Parathyroid adenoma (tissue), 2 donors: ENCODE results near the gene ADAD2.

Experiments
- H2AFZ ChIP-seq: fragments of 300-600 bp; sonication (generic); one replicate; pipeline ENCODE4 v1.7.0; 2017; ENCODE audit warnings: antibody characterized with exemption, mild to moderate bottlenecking
- H3K27ac ChIP-seq: fragments of 300-600 bp; sonication (generic); one replicate; pipeline ENCODE4 v1.7.0; 2017
- H3K27me3 ChIP-seq: fragments of 300-600 bp; sonication (generic); one replicate; pipeline ENCODE4 v1.7.0; 2017; ENCODE audit warnings: low read length; ENCODE audit not compliant: control insufficient read depth, insufficient read depth
- H3K36me3 ChIP-seq: fragments of 300-600 bp; sonication (generic); one replicate; pipeline ENCODE4 v1.7.0; 2017; ENCODE audit warnings: low read length; ENCODE audit not compliant: control insufficient read depth, insufficient read depth
- H3K4me1 ChIP-seq: fragments of 300-600 bp; sonication (generic); one replicate; pipeline ENCODE4 v1.7.0; 2017; ENCODE audit warnings: control low read depth
- H3K4me2 ChIP-seq: fragments of 300-600 bp; sonication (generic); one replicate; pipeline ENCODE4 v1.7.0; 2017; ENCODE audit warnings: low read length
- H3K4me3 ChIP-seq: fragments of 300-600 bp; sonication (generic); one replicate; pipeline ENCODE4 v1.7.0; 2017; ENCODE audit warnings: low read depth, low read length
- H3K79me2 ChIP-seq: fragments of 300-600 bp; sonication (generic); one replicate; pipeline ENCODE4 v1.7.0; 2017; ENCODE audit warnings: control low read depth
- H3K9ac ChIP-seq: fragments of 300-600 bp; sonication (generic); one replicate; pipeline ENCODE4 v1.7.0; 2017; ENCODE audit warnings: mild to moderate bottlenecking
- H3K9me3 ChIP-seq: fragments of 300-600 bp; sonication (generic); one replicate; pipeline ENCODE4 v1.7.0; 2017; ENCODE audit warnings: low read length; ENCODE audit not compliant: control insufficient read depth
- CTCF ChIP-seq: fragments of 300-600 bp; sonication (generic); IDR thresholded peaks from one replicate; pipeline ENCODE4 v1.7.0; 2017; ENCODE audit warnings: antibody characterized with exemption, mild to moderate bottlenecking
- donor health status: primary hyperparathyroidism.

The ADAD2 gene

GRCh38 chr16:84144859-84145639 lies 45.9 kb upstream of the ADAD2 start, which contains the start of the genes DNAAF1 and HSDL1:
TSS of gene DNAAF1 (plus strand) at chr16:84145308. CDS start at chr16:84145441, 133 bp downstream.
TSS of gene HSDL1 (minus strand) at chr16:84145177. CDS start at chr16:84131321, 13,856 bp downstream.
- Histone ChIP-seq H3K79me2 (peaks cover 2% of the 10 kb centered on the region), H3K4me2 (peak within 1 kb of the TSS; percentile 98), H3K27me3 (no peaks in the 10 kb centered on the region), H3K36me3 (no peaks in the 10 kb centered on the region), H2AFZ (peak within 1 kb of the TSS; percentile 97), H3K4me3 (peak within 1 kb of the TSS; percentile 73), H3K27ac (peak within 1 kb of the TSS; percentile 47), H3K4me1 (no peaks in the 10 kb centered on the region), H3K9me3 (no peaks in the 10 kb centered on the region), H3K9ac (peak within 1 kb of the TSS; percentile 24)
- peak; percentile 15 for TF ChIP-seq CTCF

DNA sequence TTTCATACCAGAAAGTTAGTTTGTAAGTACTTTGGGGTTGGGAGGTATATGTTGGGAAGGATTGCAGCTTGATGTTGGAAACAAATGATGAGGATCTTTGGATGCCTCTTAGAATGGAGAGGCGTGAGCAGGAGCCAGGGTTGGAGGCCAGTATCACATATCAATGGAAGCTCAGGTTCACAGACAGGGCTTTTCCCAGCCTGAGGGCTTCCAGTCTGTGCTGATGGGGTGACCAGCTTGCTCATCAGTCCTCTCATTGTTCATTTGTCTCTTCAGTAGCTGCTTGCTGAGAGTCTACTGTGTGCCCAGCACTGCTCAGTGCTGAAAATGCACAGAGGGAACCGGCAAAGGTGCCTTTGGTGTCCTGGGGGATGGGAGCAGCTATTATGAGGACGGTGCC lies 40.0 kb upstream of the ADAD2 start:
- no peak for TF ChIP-seq CTCF
- Histone ChIP-seq H3K4me1 (no peaks in the 10 kb centered on the region), H2AFZ (no peak overlapping the region), H3K9ac (no peak overlapping the region), H3K79me2 (no peaks in the 10 kb centered on the region), H3K36me3 (no peaks in the 10 kb centered on the region), H3K4me2 (no peak overlapping the region), H3K4me3 (no peak overlapping the region), H3K9me3 (no peaks in the 10 kb centered on the region), H3K27me3 (no peaks in the 10 kb centered on the region), H3K27ac (no peak overlapping the region)

GRCh38 chr16:84153660-84154214 lies 37.2 kb upstream of the ADAD2 start:
- H2AFZ ChIP-seq, result no peak overlapping the region
- H3K4me2 ChIP-seq, result no peak overlapping the region
- TF ChIP-seq CTCF, result no peak

GRCh38 chr16:84155226-84155625 lies 35.7 kb upstream of the ADAD2 start:
- Histone ChIP-seq H3K27me3 (no peaks in the 10 kb centered on the region), H3K4me3 (no peak overlapping the region), H3K36me3 (no peaks in the 10 kb centered on the region), H3K27ac (no peak overlapping the region), H3K4me1 (no peaks in the 10 kb centered on the region), H3K4me2 (no peak overlapping the region), H3K9me3 (no peaks in the 10 kb centered on the region), H3K9ac (no peak overlapping the region), H3K79me2 (no peaks in the 10 kb centered on the region), H2AFZ (no peak overlapping the region)
- TF ChIP-seq CTCF, result no peak

More at GRCh38 chr16:84153660-84154214, 37.2 kb upstream of the ADAD2 start:
- no peak overlapping the region for H3K27ac ChIP-seq
- H3K9me3 ChIP-seq, result no peaks in the 10 kb centered on the region
- no peaks in the 10 kb centered on the region for H3K4me1 ChIP-seq
- H3K9ac ChIP-seq, result no peak overlapping the region
- no peak overlapping the region for H3K4me3 ChIP-seq
- H3K79me2 ChIP-seq, result no peaks in the 10 kb centered on the region
- H3K36me3 ChIP-seq, result no peaks in the 10 kb centered on the region
- no peaks in the 10 kb centered on the region for H3K27me3 ChIP-seq
